SK-N-SH treated with all-trans-retinoic acid at 6 μM for 48 hours (cell line): ENCODE data around the gene COL6A3.

Experiments used
- BACH2 ChIP-seq: fragments of 250-450 bp; sonication (Bioruptor Pico); IDR thresholded peaks from 2 replicates; pipeline ENCODE4 v1.9.0; 2021; ENCODE audit warnings: mild to moderate bottlenecking, borderline replicate concordance
- ESRRG ChIP-seq: fragments of 250-450 bp; sonication (Bioruptor Pico); IDR thresholded peaks from 2 replicates; pipeline ENCODE4 v1.6.1; 2021; ENCODE audit warnings: mild to moderate bottlenecking
- GLIS3 ChIP-seq: fragments of 250-450 bp; sonication (Bioruptor Pico); IDR thresholded peaks from 2 replicates; pipeline ENCODE4 v1.5.0; 2020; ENCODE audit warnings: mild to moderate bottlenecking, moderate library complexity
- ISL1 ChIP-seq: fragments of 250-450 bp; sonication (Bioruptor Pico); IDR thresholded peaks from 2 replicates; pipeline ENCODE4 v2.1.2; 2022; ENCODE audit warnings: mild to moderate bottlenecking, moderate library complexity
- PPARA ChIP-seq: fragments of 250-450 bp; sonication (Bioruptor Pico); IDR thresholded peaks from 2 replicates; pipeline ENCODE4 v1.5.0; 2020; ENCODE audit warnings: mild to moderate bottlenecking, borderline replicate concordance
- SNAI2 ChIP-seq: fragments of 250-450 bp; sonication (Bioruptor Pico); IDR thresholded peaks from 2 replicates; pipeline ENCODE4 v1.5.0; 2020; ENCODE audit warnings: mild to moderate bottlenecking, moderate library complexity
- ZFP3 ChIP-seq: fragments of 250-450 bp; sonication (Bioruptor Pico); IDR thresholded peaks from 2 replicates; pipeline ENCODE4 v1.5.0; 2020; ENCODE audit warnings: mild to moderate bottlenecking, moderate library complexity
- ZFP30 ChIP-seq: fragments of 450-650 bp; formaldehyde crosslinking; IDR thresholded peaks from 2 replicates; pipeline ENCODE4 v1.5.0; 2022; ENCODE audit warnings: mild to moderate bottlenecking, moderate library complexity
- ZNF565 ChIP-seq: fragments of 450-650 bp; formaldehyde crosslinking; conservative IDR thresholded peaks from 2 replicates; pipeline ENCODE4 v1.5.0; 2020; ENCODE audit warnings: low read depth, mild to moderate bottlenecking, moderate library complexity
- ZNF70 ChIP-seq: fragments of 450-650 bp; formaldehyde crosslinking; IDR thresholded peaks from 2 replicates; pipeline ENCODE4 v1.5.0; 2020; ENCODE audit warnings: mild to moderate bottlenecking, moderate library complexity
- ZNF8 ChIP-seq: fragments of 450-650 bp; formaldehyde crosslinking; IDR thresholded peaks from 2 replicates; pipeline ENCODE4 v1.5.0; 2020; ENCODE audit warnings: mild to moderate bottlenecking, moderate library complexity
- TF ChIP-seq, protein P1 (sequence below): fragments of 250-450 bp; sonication (Bioruptor Pico); IDR thresholded peaks from 2 replicates; pipeline ENCODE4 v1.5.1; 2020; ENCODE audit warnings: low read depth, mild to moderate bottlenecking, moderate library complexity
- TF ChIP-seq, protein P2 (sequence below): fragments of 250-450 bp; sonication (Bioruptor Pico); IDR thresholded peaks from 2 replicates; pipeline ENCODE4 v1.8.0; 2020; ENCODE audit warnings: mild to moderate bottlenecking, moderate library complexity, borderline replicate concordance
- TF ChIP-seq, protein P3 (sequence below): fragments of 250-450 bp; sonication (Bioruptor Pico); IDR thresholded peaks from 2 replicates; pipeline ENCODE4 v1.8.0; 2021; ENCODE audit warnings: low read depth, mild to moderate bottlenecking, moderate library complexity, borderline replicate concordance

DNA sequence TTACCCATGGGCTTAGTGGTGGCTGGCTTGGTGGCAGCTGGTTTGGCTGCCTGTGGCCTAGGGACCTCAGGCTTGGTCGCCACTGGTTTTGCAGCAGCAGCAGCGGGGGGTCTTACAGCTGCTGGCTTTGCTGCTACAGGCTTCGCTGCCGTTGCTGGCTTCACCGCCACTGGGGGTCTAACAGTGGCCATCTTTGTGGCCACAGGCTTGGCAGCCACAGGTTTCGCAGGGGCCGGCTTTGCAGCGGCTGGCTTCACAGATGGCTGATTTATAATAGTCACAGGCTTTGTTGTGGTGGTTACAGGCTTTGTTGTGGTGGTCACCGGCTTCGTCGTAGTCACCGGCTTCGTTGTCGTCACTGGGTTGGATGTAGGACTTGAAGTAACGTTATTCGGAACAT is 77.8 kb downstream of the COL6A3 start:
- TF ChIP-seq BACH2 (no peak), ZFP30 (CRISPR knock-in tag) (no peak), ISL1 (CRISPR knock-in tag) (no peak), ZNF70 (CRISPR knock-in tag) (no peak), ESRRG (CRISPR knock-in tag) (no peak), PPARA (no peak), ZNF565 (no peak), GLIS3 (CRISPR knock-in tag) (no peak), ZNF8 (CRISPR knock-in tag) (no peak), SNAI2 (no peak), ZFP3 (CRISPR knock-in tag) (no peak)
- TF ChIP-seq, protein P1, sequence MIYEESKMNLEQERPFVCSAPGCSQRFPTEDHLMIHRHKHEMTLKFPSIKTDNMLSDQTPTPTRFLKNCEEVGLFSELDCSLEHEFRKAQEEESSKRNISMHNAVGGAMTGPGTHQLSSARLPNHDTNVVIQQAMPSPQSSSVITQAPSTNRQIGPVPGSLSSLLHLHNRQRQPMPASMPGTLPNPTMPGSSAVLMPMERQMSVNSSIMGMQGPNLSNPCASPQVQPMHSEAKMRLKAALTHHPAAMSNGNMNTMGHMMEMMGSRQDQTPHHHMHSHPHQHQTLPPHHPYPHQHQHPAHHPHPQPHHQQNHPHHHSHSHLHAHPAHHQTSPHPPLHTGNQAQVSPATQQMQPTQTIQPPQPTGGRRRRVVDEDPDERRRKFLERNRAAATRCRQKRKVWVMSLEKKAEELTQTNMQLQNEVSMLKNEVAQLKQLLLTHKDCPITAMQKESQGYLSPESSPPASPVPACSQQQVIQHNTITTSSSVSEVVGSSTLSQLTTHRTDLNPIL (CRISPR knock-in tag): no peak
- TF ChIP-seq, protein P2, sequence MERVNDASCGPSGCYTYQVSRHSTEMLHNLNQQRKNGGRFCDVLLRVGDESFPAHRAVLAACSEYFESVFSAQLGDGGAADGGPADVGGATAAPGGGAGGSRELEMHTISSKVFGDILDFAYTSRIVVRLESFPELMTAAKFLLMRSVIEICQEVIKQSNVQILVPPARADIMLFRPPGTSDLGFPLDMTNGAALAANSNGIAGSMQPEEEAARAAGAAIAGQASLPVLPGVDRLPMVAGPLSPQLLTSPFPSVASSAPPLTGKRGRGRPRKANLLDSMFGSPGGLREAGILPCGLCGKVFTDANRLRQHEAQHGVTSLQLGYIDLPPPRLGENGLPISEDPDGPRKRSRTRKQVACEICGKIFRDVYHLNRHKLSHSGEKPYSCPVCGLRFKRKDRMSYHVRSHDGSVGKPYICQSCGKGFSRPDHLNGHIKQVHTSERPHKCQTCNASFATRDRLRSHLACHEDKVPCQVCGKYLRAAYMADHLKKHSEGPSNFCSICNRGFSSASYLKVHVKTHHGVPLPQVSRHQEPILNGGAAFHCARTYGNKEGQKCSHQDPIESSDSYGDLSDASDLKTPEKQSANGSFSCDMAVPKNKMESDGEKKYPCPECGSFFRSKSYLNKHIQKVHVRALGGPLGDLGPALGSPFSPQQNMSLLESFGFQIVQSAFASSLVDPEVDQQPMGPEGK (CRISPR knock-in tag): no peak
- TF ChIP-seq, protein P3, sequence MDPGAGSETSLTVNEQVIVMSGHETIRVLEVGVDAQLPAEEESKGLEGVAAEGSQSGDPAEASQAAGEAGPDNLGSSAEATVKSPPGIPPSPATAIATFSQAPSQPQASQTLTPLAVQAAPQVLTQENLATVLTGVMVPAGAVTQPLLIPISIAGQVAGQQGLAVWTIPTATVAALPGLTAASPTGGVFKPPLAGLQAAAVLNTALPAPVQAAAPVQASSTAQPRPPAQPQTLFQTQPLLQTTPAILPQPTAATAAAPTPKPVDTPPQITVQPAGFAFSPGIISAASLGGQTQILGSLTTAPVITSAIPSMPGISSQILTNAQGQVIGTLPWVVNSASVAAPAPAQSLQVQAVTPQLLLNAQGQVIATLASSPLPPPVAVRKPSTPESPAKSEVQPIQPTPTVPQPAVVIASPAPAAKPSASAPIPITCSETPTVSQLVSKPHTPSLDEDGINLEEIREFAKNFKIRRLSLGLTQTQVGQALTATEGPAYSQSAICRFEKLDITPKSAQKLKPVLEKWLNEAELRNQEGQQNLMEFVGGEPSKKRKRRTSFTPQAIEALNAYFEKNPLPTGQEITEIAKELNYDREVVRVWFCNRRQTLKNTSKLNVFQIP (CRISPR knock-in tag): no peak
